NCI-H774 (cell line): ENCODE results near the gene BCAS3.

ENCODE experiments used
- DNase-seq: peaks from one replicate; lab custom pipeline; 2025; lab: John Stamatoyannopoulos, UW

Gene BCAS3

DNA sequence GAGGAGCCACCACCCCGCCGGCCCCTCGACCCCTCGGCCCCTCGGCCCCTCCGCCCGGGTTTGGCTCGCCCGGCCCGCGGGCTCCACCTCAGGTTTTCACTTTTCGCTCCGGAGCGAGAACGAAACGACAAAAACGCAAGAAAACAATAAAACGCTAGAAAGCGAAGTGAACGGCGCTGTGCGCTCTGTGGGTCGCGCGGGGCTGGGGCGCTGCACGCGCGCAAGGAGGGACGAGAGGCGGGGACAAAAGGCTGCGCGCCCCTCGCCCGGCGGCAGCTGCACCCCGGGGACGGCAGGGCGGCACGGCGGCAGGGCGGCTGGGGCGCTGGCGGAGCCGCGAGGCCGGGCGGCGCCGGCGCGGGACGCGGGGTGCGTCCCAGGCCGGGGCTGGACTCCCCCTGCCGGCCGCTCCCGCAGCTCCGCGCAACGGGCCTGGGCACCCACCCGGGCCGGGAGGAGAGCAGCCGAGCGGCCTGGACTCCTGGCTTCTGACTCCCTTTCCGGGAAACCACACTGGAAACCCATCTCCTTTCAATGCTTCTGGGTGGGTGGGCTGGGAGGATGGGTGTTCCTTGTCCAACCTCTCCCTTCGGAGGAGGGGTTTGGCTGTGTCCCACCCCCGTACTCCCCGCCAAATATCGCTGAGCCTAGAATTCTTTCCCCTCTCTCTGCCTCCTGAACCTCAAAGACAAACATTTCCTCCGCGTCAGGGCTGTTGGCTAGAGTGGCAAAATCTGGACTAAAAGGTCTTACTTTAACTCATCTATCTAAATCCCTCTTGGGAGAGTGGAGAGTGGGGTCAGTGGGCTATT is 731.9 kb downstream of the BCAS3 start:
- DNase-seq: no peak

DNA sequence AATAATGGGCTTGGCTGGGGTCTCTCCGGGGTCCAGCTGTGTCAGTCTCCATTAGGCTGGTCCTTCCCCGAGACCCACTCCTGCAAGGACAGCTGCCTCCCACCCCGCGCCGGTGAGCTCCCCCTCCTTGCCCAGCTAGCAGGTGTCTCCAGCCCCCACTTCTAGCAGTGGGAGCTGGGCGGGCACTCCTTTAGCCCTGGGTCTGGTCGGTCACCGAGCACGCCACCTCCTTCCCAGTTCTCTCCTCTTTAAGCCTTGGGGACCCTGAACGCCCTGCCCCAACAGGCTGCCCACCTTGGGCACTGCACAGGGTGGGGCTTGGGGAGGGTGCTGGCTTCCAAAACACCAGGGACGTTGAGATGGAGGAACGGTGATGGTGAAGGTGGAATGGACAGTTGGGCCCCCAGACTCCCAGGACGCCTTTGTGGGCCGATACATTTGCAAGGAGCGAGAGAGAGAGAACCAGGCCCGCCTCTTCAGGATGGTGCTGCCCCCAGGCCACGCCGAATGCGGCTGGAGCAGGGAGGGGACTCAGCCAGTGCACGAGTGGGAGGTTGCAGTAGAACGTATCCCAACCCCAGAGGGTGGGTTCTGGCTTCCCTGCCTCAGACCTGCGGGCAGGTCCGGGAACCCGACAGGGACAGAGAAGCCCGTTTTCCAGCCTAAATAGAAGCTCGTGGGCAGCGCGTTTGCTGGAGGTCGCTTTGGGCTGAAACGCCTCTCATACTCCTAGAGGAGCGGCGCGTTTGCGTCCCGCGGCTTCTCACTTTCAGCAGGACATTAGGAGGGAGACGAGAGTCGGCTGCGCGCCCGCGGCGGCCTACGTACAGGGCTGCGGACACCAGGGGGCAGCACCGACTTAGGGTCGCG is 732.7 kb downstream of the BCAS3 start:
- no peak for DNase-seq

DNA sequence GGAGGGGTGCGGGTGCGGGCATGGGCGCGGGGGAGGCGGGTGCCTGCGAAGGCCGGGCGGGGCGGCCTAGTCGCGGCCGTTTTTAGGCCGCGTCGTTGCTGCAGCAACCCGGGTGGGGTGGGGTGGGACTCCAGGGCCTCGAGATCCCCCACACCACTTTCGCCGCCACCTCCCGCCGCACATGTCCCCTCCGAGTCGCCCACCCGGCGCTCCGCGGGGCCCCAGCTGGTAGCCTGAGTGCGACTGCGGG is 733.3 kb downstream of the BCAS3 start:
- DNase-seq: no peak

DNA sequence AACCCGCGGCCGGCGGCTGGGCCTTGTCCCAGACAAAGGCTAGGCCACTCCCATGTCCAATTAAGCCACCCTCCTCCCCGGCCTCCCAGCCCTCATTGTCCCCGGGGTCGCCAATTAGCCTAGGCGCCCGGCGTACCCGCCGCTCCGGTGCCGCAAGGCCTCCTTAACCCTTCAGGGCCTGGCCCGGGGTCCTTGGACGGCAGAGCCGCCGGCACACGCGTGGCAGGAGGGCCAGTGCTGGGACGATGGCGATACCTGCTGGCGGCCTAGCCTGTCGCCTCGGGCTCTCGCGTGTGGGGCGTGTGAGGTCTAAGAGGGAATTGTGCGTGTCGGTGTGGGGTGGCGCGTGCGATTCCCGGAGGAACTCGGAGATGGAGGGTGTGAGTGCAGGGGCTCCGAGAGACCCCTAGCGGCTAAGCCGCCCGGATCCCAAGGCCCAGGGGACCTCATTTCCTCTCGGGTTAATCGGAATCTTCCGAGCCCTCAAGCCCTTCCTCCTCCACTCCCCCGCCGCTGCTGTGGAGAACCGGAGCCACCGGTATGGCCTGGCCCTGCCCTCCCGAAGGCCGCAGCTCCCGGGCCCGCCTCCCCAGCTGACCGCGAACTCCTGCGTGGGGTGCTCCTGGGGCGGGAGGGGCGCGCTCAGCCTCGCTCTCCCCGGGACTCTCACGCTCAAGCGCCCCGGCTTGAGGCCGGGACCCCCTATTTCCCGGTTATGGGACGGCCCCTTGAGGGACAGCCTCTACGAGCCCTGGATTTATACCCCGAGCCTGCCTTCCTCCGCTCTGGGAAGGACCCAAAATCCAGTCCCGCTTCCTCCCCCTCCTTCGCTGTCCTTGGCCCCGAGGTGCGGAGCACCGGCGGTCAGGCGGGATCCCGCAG is 733.9 kb downstream of the BCAS3 start:
- DNase-seq: no peak

DNA sequence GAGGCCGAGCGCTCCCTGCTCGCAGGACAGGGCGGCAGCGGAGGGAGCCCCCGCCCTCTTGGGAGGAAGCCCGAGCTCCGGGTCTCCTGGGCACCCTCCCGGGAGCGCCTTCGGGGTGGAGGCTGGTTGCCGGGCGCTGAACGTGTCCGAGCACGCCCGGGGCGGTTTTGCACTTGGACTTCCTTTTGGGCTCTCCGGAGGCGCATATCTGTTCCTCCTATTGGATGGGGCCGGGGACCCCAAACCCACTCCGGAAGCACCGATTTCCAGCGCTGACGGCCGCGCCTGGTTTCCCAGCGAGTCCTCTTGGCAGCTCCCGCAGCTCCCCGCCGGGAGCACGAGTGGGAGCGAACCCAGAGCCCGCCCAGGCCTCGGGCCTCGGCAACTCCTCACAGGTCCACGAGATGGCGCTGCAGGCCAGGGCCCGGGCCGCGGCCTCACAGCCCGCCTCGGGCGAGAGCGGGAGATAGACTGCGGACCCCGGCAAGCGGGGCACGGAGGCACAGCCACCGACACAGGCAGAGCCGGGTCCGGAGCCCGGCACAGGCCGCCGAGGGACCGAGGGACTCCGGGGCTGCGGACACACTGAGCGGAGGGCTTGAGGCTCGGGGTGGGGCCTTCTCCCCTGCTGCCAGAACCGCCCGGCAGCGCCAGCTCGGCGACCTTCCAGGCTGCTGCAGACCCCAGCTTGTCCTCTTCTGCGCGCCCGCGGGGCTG is 734.6 kb downstream of the BCAS3 start:
- DNase-seq: peak; percentile 85

DNA sequence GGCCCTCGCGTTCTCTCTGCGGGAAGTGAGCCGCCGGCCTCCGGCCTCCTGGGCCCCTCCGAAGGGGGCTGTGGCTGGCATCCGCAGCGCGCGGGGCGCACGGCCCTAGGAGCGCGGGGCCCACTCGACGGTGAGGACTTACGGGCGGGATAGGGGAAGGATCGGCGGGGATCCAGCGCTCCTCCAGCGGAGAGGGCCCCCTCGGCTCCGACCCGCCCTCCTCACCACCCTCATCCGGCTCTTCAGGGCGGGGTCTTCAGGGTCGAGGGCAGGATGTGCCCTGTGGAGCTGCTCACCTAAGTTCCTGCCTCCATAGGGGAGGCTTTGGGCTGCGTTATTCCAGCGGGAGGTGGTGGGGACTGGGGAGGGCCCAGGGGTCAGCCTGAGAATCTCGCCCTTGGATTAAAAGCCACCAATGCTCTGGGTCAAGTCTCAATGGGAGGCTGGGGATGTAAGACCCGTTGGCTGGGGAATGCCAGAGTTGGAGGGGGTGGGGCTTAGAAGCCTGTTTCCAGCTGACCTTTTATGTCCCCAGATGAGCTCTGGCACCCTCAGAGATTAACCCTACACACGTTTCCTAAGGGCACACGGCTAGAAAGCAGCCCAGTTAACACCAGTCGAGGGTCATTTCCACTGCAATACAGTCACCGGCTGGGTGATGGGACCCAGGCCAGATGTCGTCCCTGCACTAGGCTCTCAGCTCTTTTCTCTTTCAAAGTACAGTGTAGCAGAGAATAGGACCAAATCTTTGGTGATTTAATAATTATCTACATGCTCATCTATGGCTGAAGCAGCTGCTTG is 735.4 kb downstream of the BCAS3 start:
- no peak for DNase-seq

DNA sequence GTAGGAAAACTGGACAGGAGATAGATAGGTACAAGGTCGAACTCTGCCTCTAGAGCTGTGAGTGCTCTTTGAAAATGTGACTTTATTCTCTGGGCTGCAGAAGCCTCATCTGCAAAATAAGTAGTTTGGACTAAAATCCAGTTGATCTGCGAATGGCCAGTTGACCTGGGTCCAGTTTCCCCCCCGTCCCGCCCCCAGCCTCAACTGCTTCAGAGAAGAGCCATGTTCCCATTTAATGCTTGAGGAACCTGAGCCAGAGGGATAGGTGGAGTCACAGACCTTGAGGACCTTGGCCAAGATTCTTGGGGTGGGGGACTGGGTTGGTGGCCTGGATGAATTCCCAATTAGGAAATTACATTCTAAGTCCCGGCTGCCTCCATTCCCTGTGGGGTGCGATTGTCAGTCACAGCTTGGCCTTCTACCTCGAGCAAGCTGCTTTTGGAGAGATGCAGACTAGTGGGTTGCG is 736.0 kb downstream of the BCAS3 start:
- DNase-seq: no peak

DNA sequence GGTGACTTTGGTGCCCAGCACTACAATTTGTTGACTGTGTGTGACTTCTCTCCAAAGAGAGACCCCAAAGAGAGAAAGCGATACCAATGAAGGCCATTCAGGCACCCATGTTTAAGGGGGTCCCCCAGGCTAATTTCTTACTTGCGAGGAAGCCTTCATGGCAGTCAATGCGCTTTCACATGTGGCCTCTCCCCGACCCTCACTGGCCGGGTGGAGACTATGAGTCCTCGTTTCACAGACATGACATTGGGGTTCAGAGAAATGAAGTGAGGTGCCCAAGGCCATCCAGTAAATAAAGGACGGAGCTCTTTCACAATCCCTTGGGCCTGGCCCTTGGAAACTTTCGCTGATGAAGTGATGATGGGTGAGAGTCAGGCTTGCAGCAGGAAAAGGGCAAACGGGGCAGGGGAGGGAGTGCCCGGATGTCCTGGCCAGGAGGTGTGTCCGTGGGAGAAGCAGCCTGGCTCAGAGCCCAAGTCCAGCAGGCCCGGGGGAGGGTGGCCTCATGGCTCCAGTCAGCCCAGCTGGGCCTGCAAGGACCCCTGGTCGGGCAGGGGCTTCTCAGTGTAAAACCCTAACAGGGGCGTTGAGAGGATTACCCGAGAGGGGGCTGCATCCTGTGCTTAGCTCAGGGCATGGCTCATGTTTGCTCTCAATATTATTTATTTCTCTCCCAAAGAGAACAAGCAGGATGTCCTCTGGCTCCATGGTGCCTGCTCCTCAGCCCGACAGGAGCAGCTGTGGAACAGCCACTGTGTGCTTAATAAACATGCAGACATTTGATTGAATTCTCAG is 736.7 kb downstream of the BCAS3 start:
- no peak for DNase-seq

DNA sequence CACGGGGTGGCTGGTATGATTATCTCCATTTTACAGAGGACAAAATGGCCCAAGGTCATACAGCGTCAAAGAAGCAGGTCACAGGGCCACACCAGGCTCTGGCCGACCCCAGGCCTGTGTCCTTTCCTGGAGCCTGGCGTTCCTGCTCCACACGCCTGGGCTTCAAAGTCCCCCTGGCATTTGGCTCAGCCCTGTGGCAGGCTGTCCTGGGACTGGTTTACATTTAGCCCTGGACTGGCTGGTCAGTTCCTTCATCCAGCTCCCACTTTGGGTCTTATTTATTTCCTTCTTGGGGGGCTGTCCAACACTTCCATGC is 737.2 kb downstream of the BCAS3 start:
- no peak for DNase-seq

DNA sequence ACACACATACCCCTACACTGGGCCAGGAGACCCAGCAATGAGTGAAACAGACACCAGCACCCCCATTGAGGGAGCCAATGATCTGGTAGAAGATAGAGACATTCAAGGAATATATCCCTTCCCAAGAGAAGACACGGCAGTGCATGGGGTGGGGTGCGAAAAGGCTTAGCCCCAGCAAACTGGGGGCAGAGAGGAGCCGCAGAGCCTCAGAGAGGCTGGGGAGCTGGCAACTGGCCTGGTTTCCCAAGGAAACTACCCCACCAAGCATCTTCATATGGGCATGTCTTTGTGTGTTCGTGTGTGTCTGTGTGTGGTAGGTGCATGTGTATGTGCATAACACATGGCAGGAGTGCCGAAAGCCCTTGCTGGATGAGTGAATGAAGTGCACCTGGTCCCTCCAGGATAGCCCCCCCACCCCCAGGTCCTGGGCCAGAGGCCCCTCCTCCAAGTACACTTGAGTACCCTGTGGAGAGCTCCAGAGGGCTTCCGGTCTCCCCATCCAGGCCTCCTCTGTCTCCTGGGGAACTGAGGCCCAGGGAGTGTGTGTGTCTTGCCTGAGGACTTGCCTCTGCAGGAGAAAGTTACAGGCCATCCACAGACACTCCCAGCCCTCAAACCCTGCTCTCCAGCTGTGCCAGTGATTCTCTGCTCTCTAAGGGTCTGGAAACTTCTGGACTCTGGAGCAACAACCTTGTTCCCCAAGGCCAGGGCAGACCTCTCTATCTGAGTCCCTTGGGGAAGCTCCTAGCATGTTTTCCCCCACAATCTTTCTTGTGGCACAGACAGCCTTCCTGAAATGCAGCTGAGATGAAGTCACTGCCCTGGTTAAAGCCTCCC is 737.9 kb downstream of the BCAS3 start:
- DNase-seq: no peak

DNA sequence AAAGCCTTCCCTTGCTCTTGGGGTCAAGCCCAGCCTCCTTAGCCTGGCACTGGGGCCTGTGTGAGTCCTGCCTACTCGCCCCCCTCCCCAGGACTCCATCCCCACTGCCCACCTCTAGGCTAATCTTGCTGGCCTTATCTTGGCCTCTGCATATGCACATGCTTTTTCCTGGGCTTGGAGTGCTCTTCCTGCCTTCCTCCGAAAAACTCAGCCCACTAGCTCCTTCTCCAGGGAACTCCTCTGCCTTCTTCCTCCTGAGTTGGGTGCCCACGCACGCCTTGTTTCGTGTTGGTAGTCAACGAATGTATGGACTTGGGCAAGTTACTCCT is 738.5 kb downstream of the BCAS3 start:
- DNase-seq: no peak

DNA sequence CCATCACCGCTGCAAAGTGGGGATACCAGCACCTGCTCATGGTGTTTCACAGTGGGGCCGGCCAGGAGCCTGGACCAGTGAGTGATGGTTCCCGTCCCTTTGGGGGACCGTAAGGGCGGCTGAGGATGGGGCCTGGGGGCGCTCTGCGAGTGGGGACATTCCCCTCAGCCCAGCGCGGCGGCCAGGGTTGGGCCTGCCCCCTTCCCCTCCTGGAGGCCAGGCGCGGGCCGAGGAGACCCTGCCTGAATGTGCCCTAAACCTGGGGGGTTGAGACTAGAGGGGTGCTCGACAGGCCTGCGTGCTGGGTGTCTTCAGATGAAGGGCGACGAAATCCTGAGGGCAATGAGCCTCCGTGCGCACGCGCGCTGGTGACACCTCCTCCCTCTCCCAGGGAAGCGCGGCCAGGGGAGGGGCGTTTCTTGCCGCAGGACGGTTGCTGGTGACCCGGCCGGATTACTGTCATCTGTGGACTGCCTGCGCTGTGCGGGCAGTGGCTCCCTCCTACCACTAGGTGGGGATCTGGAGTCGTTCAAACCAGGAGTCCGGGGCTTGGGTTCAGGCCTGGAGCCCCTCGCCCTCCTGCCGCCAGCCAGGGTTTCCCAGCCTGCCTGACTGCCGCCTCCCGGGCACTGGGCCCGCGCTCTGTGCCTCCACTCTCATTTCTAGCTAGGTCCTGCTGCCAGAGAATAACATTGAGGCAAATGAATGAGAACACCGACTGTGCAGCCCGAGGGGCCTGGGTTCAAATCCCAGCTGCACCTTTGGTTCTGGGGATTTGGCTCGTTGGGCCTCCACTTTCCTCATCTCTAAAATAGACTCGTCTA is 739.1 kb downstream of the BCAS3 start:
- DNase-seq: peak; percentile 83

DNA sequence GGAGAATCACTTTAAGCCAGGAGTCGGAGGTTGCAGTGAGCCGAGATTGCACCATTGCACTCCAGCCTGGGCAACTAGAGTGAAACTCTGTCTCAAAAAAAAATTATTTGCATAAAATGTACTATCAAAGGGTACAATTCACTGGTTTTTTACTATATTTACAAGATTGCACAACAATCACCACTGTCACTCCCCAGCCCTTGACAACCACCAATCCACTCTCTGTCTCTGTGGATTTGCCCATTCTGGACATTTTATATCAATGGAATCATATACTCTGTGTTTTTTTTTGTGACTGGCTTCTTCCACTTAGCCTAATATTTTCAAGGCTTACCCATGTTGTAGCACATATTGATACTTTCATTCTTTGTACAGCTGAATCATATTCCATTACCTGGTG is 740.8 kb downstream of the BCAS3 start:
- no peak for DNase-seq

DNA sequence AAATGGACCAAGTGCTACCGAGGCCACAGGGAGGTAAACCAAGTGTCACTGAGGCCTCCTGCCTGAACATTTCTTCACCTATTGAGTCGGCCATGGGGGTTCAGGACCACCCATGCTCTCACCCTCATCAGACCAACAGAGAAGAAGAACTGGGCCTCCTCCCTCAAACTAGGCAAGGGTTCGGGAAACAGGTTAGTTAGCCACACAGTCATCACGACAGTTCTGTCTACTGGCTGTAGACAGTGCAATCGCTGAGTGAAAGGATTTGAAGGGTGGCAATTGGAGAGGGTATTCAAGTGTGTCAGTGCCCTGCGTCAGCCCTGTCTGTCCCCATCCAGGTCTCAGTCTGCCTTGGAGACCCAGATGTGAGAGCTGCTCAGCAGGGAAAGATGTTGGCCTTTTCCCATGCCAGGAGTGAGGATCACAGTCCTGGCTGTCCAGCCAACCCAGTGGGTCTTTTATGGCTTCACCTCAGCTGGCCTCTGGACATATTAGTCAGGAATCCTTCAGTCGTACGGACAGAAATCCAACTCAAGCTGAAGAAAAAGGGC is 741.9 kb downstream of the BCAS3 start:
- DNase-seq: no peak

DNA sequence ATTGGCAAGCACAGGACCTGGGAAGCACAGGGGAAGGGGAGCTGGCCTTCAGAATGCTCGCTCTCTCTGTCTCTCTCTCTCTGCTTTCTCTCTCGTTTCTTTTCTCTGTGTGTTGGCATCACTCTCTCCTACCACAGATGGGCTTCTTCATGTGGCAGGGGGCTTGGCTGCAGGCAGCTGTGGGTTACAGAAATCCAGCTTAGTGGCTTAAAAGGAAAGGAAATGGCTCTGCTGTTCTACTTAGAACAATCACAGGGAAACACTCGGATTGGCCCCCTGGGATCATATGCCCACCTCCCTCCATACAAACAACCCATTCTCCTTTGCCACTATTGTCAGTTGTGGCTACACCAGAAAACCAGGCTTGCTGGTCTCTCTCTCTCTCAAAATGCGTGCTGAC is 742.4 kb downstream of the BCAS3 start:
- DNase-seq: no peak

DNA sequence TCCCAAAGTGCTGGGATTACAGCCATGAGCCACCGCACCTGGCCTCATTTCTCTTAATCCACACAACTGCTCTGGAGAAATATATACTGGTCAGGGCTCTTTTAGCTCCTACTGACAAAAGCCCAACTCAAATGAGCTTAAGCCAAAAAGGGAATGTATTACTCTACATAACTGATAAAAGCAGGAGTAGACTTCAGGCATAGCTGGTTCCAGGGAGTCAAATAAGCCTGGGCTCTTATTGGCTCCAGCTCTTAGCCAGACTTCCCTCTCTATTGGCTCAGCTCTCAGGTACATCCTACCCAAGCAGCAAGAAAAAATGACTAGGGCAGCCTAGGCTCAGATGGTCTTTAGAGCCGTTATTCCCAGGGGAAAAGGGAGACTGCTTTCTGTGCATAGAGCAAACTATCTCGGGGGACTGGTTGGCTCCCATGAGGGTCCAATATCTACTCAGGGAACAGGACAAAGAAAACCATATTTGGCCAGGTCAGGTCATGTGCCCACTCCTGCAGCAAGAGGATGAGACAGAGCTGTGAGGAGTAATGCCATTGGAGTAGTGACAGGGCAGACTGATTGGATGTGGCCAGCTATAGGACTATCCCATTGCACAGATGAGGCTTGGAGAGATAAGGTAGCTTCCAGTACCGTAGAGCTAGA is 743.2 kb downstream of the BCAS3 start:
- DNase-seq: no peak

DNA sequence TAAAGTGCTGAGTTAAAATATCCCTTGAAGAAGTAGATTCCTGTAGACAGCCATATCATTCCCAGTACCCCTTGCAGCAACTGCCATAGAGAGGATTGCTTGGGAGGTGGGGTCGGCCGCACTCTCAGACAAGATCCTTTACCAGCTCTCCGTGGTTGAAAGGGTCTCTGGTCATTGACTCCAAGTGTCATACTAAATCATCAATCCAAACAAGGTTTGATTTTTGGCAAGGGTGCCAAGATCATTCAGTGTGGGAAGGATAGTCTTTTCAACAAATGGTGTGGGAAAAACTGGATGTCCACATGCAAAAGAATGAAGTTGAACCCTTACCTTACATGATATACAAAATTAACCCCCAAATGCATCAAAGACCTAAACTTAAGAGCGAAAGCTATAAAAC is 743.8 kb downstream of the BCAS3 start:
- DNase-seq: no peak
